Heart left ventricle (tissue), 13 donors: ENCODE results near the gene TXN.

Experiments
- CTCF ChIP-seq, 12 donors: fragments of 200-600 bp; sonication (generic) in 4 of 12; IDR thresholded peaks; one replicate each; pipeline versions ENCODE4 v1.5.0 to v1.8.0; 2018 to 2022; ENCODE audit warnings: antibody characterized with exemption in 12 of 12, mild to moderate bottlenecking in 5 of 12
- POLR2A ChIP-seq, 2 donors: fragments of 450-650 bp; IDR thresholded peaks; one replicate each; pipeline ENCODE4 v1.6.1; 2017; ENCODE audit warnings: antibody characterized with exemption in 2 of 2, mild to moderate bottlenecking in 2 of 2, moderate library complexity in 2 of 2
- donor health status: ischemic (EF 13 %, LVEDD 7.1; RV severe dilation, severe dysfunction).
- donor health status: DM: no; HTN: yes; CAD: no.
- donor health status: DM: no; HTN: no; CAD: no.
- donor health status: ischemic (EF 25% LVEDD 6.9; RV normal size, moderate dysfunction).
- donor health status: ischemic (EF 25% LVEDD 5.7; RV mildly dilated, moderate dysfunction).
- donor health status: ischemic (EF 35%, LVEDD 5.7; RV mildly dilated, moderate dysfunction).
- donor health status: nonischemic (EF 11% LVEDD 7.7; RV severe dilation, severe dysfunction).
- donor health status: DM: yes; HTN: yes; CAD: no.
- donor health status: PGD.
- donor health status: ischemic (EF 29% LVEDD 5.4; RV normal size, mild dysfunction).
- donor health status: nonischemic (EF 23%, LVEDD 6.1; RV moderate dilation, normal function).

GRCh38 chr9:110270211-110270995 lies 14.1 kb upstream of the TXN start:
- TF ChIP-seq CTCF (IDR thresholded peaks at IDR 0.05) (no peak), POLR2A (IDR thresholded peaks at IDR 0.05) (no peak)
